GM12878 (cell line): ENCODE data around the gene SGCD. TPM values are rescaled to one million over a fixed set of nuclear protein-coding genes. Genes with fewer than 3 reads are reported as not detected.

Experiments used
- ATAC-seq: fragments of 200-7000 bp; cut with Tn5 transposase; 3 replicates; pipeline ENCODE4 v1.9.1; 2020; ENCODE audit warnings: mild to moderate bottlenecking, moderate library complexity
- BruUV-seq: library from RNA; stranded (reverse); fragments of 400-500 nt; replicated peaks from 2 replicates; lab custom pipeline; 2021; lab: Mats Ljungman, UMichigan
- CTCF ChIA-PET: fragments of 300-600 bp; sonication (Branson Sonifier 250); formaldehyde crosslinking; extraction: SDS; loops from one replicate; lab custom pipeline; 2021; ENCODE audit warnings: inconsistent platforms; lab: Yijun Ruan, JAX
- POLR2A ChIA-PET: fragments of 350-600 bp; formaldehyde crosslinking; extraction: SDS; loops from one replicate; lab custom pipeline; 2021; ENCODE audit warnings: inconsistent platforms; lab: Charles Lee
- RAD21 ChIA-PET: fragments of 300-600 bp; sonication (Branson Sonifier 250); formaldehyde crosslinking; loops from one replicate; lab custom pipeline; 2023; ENCODE audit warnings: antibody characterized with exemption; ENCODE audit not compliant: unreplicated experiment; lab: Charles Lee
- SMC1A ChIA-PET: fragments of 300-600 bp; sonication (Branson Sonifier 250); formaldehyde crosslinking; loops from one replicate; lab custom pipeline; 2023; ENCODE audit not compliant: unreplicated experiment, uncharacterized antibody; lab: Charles Lee
- DNase-seq: peaks from one replicate; pipeline ENCODE4 v3.0.0-alpha.2; 2011; ENCODE audit warnings: low read depth, low spot score
- FAIRE-seq: peaks from 3 replicates; lab custom pipeline; 2011; peaks lifted over from hg19 to GRCh38; lab: Jason Lieb, UNC
- H2AFZ ChIP-seq: 2 replicates; pipeline ENCODE4 v1.6.0; 2011; ENCODE audit warnings: low read depth, low read length, control low read depth; ENCODE audit not compliant: control insufficient read depth
- H3K27ac ChIP-seq: 2 replicates; pipeline ENCODE4 v1.5.1; 2011; ENCODE audit warnings: control low read depth; ENCODE audit not compliant: control insufficient read depth, insufficient read depth
- H3K27me3 ChIP-seq, 2 experiments: replicated peaks in 1 of 2; 2 replicates each; pipeline versions ENCODE4 v1.6.0 to v1.6.1; 2011; ENCODE audit warnings: low read length in 1 of 2; ENCODE audit not compliant: control insufficient read depth in 2 of 2, insufficient read depth in 2 of 2
- H3K36me3 ChIP-seq, 2 experiments: 2 replicates each; pipeline ENCODE4 v1.5.1; 2011; ENCODE audit warnings: low read length in 1 of 2; ENCODE audit not compliant: control insufficient read depth in 2 of 2, insufficient read depth in 2 of 2
- H3K4me1 ChIP-seq: 2 replicates; pipeline ENCODE4 v1.6.1; 2011; ENCODE audit warnings: mild to moderate bottlenecking, low read length, moderate library complexity, mixed read lengths; ENCODE audit not compliant: control insufficient read depth, insufficient read depth
- H3K4me2 ChIP-seq: 2 replicates; pipeline ENCODE4 v1.6.0; 2011; ENCODE audit warnings: control low read depth; ENCODE audit not compliant: control insufficient read depth, insufficient read depth
- H3K4me3 ChIP-seq: fragments of 200-600 bp; sonication (generic); 2 replicates; pipeline ENCODE4 v1.5.1; 2016
- H3K79me2 ChIP-seq: 2 replicates; pipeline ENCODE4 v1.6.0; 2011; ENCODE audit warnings: low read length; ENCODE audit not compliant: control insufficient read depth, insufficient read depth
- H3K9ac ChIP-seq: 2 replicates; pipeline ENCODE4 v1.8.0; 2011; ENCODE audit warnings: low read length, control low read depth, mixed read lengths; ENCODE audit not compliant: control insufficient read depth, insufficient read depth
- H3K9me3 ChIP-seq: replicated peaks from 3 replicates; pipeline ENCODE4 v1.5.1; 2011; ENCODE audit warnings: mild to moderate bottlenecking, low read length; ENCODE audit not compliant: control insufficient read depth, insufficient read depth
- H4K20me1 ChIP-seq: 2 replicates; pipeline ENCODE4 v1.6.0; 2011; ENCODE audit not compliant: control insufficient read depth, insufficient read depth
- ASH2L ChIP-seq: fragments of 300-600, 200-600 bp; sonication (generic); IDR thresholded peaks from 2 replicates; pipeline ENCODE4 v1.6.1; 2017; ENCODE audit warnings: low read depth, mild to moderate bottlenecking, borderline replicate concordance
- JUND ChIP-seq: IDR thresholded peaks from 2 replicates; pipeline ENCODE4 v1.6.1; 2012; ENCODE audit warnings: low read depth, mild to moderate bottlenecking, low read length, improper control_type of control experiment, moderate library complexity
- KDM1A ChIP-seq: fragments of 200-600 bp; sonication (generic); IDR thresholded peaks from 2 replicates; pipeline ENCODE4 v1.6.1; 2016; ENCODE audit warnings: borderline replicate concordance
- YBX1 ChIP-seq: fragments of 450-650 bp; IDR thresholded peaks from 2 replicates; pipeline ENCODE4 v1.6.1; 2016; ENCODE audit warnings: antibody characterized with exemption
- ZNF384 ChIP-seq: IDR thresholded peaks from 2 replicates; pipeline ENCODE4 v1.6.1; 2012; ENCODE audit warnings: low read depth, mild to moderate bottlenecking, low read length, improper control_type of control experiment, borderline replicate concordance
- ZNF622 ChIP-seq: fragments of 450-650 bp; IDR thresholded peaks from 2 replicates; pipeline ENCODE4 v1.6.1; 2017; ENCODE audit warnings: mild to moderate bottlenecking, inconsistent platforms
- WGBS: methylation state at CpG from one replicate; pipeline ENCODE4 v1.1.6; 2016; ENCODE audit warnings: low lambda C conversion rate; ENCODE audit not compliant: insufficient replicate concordance, insufficient coverage; ENCODE audit errors: missing lambda C conversion rate; 5-methylcytosine and 5-hydroxymethylcytosine counted together
- in situ Hi-C: fragments of 300-500 bp; cut with MboI; formaldehyde crosslinking; loops from 9 replicates; pipeline ENCODE4 v1.14.3; 2018; ENCODE audit warnings: mixed read lengths
- intact Hi-C: fragments of 100-400 bp; cut with micrococcal nuclease; formaldehyde crosslinking; loops from one replicate; pipeline ENCODE4 v1.14.2; 2022; ENCODE audit not compliant: unreplicated experiment
- polyA plus RNA-seq, 11 experiments: library from polyadenylated mRNA; depleted of rRNA in 4 of 11; unstranded in 6 of 11; stranded (reverse) in 5 of 11; fragments of >200 nt; fragmentation: Nextera tagmentation in 4 of 11; fragmentation: Illumina TruSeq in 1 of 11; extraction: Ambion mirVana in 4 of 11; extraction: Trizol in 1 of 11; gene quantifications; 1 replicate in 1 of 11; 2 replicates in 10 of 11; pipeline versions ENCODE4 v1.2.1 to v1.2.3, GENCODE V29; 2011 to 2016; ENCODE audit warnings: inconsistent platforms in 2 of 11, missing spikeins in 2 of 11, low read depth in 1 of 11
- total RNA-seq, 4 experiments: library from RNA; depleted of rRNA in 3 of 4; stranded (reverse); fragments of >200 nt in 3 of 4; fragmentation: Illumina TruSeq in 1 of 4; extraction: Trizol in 1 of 4; gene quantifications; 2 replicates each; pipeline versions ENCODE4 v1.2.1 to v1.2.3, GENCODE V29; 2013 to 2021
- TF ChIP-seq, protein P1 (sequence below): fragments of 450-650 bp; IDR thresholded peaks from 2 replicates; pipeline ENCODE4 v1.6.1; 2016; ENCODE audit warnings: mild to moderate bottlenecking
- TF ChIP-seq, protein P2 (sequence below): IDR thresholded peaks from 2 replicates; pipeline ENCODE4 v1.6.1; 2012; ENCODE audit warnings: low read depth, low read length, improper control_type of control experiment
- TF ChIP-seq, protein P3 (sequence below): IDR thresholded peaks from 2 replicates; pipeline ENCODE4 v1.6.1; 2011; ENCODE audit warnings: borderline replicate concordance, low read depth, mild to moderate bottlenecking, moderate library complexity, mixed read lengths, low read length; ENCODE audit not compliant: insufficient read depth; ENCODE audit errors: extremely low read length

Gene SGCD
- total and polyA plus RNA-seq, 10 of the 15 experiments (the other 5 are each of a cell fraction or from before 2014, with no cell fraction given) = 0.06 TPM; not detected in 9

DNA sequence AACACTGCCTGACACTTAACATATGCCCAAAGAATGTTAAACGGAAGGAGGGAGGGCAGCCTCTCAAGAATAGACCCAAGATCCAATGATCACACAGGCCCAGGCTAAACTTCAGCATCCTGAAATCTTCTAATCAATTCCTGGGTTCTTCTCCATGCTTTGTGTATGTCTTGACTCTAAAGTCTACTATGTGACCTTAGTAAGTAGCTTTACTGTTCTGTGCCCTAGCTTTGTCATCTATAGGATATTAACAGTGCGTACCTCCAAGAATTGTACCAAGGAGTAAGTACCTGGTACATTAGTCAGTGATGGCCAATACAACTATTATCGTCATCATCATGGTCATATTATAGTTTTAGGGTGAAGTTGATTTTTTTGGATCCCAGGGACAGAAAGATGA, 96.6 kb downstream of the SGCD start:
- intact Hi-C loops = no loop called here
- H2AFZ ChIP-seq = no peak overlapping the region
- DNase-seq (no peak), FAIRE-seq (no peak), ATAC-seq (no peak)
- ChIA-PET POLR2A (no interaction called here), SMC1A (no interaction called here), CTCF (no interaction called here), RAD21 (no interaction called here)
- in situ Hi-C loops = no loop called here
- no TSS peak for BruUV-seq
- no peak overlapping the region for H3K27ac ChIP-seq
- H3K4me2 ChIP-seq = no peak overlapping the region
- H3K79me2 ChIP-seq = no peaks in the 10 kb centered on the region
- no peaks in the 10 kb centered on the region for H3K4me1 ChIP-seq
- no peaks in the 10 kb centered on the region for H4K20me1 ChIP-seq
- no peaks in the 10 kb centered on the region for H3K36me3 ChIP-seq
- no peak overlapping the region for H3K4me3 ChIP-seq
- WGBS = 14% methylated on average over 3 of the region's 3 CpGs
- H3K9me3 ChIP-seq = no peaks in the 10 kb centered on the region
- H3K9ac ChIP-seq = no peak overlapping the region
- H3K27me3 ChIP-seq = no peaks in the 10 kb centered on the region
- TF ChIP-seq KDM1A = no peak
- TF ChIP-seq ASH2L = no peak
- no peak for TF ChIP-seq JUND
- TF ChIP-seq, protein P1, sequence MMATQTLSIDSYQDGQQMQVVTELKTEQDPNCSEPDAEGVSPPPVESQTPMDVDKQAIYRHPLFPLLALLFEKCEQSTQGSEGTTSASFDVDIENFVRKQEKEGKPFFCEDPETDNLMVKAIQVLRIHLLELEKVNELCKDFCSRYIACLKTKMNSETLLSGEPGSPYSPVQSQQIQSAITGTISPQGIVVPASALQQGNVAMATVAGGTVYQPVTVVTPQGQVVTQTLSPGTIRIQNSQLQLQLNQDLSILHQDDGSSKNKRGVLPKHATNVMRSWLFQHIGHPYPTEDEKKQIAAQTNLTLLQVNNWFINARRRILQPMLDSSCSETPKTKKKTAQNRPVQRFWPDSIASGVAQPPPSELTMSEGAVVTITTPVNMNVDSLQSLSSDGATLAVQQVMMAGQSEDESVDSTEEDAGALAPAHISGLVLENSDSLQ = no peak
- no peak for TF ChIP-seq YBX1
- TF ChIP-seq ZNF622 = no peak
- TF ChIP-seq, protein P2, sequence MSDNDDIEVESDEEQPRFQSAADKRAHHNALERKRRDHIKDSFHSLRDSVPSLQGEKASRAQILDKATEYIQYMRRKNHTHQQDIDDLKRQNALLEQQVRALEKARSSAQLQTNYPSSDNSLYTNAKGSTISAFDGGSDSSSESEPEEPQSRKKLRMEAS = no peak
- TF ChIP-seq, protein P3, sequence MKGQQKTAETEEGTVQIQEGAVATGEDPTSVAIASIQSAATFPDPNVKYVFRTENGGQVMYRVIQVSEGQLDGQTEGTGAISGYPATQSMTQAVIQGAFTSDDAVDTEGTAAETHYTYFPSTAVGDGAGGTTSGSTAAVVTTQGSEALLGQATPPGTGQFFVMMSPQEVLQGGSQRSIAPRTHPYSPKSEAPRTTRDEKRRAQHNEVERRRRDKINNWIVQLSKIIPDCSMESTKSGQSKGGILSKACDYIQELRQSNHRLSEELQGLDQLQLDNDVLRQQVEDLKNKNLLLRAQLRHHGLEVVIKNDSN = no peak
- no peak for TF ChIP-seq ZNF384
